PC-3 (cell line): ENCODE results near the gene VMAC. TPM values are rescaled to one million over a fixed set of nuclear protein-coding genes. Genes with fewer than 3 reads are reported as not detected.

Experiments
- ATAC-seq: fragments of 200-7000 bp; cut with Tn5 transposase; 2 replicates; pipeline ENCODE4 v1.9.1; 2020; ENCODE audit warnings: mild to moderate bottlenecking, moderate library complexity
- BruUV-seq: library from RNA; stranded (reverse); fragments of 400-500 nt; replicated peaks from 2 replicates; lab custom pipeline; 2021; lab: Mats Ljungman, UMichigan
- CTCF ChIA-PET: fragments of 300-600 bp; sonication (Branson Sonifier 250); formaldehyde crosslinking; loops from one replicate; lab custom pipeline; 2022; ENCODE audit warnings: antibody characterized with exemption; lab: Charles Lee
- POLR2A ChIA-PET: fragments of 300-600 bp; sonication (Branson Sonifier 250); formaldehyde crosslinking; loops from one replicate; lab custom pipeline; 2022; ENCODE audit warnings: antibody characterized with exemption; ENCODE audit not compliant: unreplicated experiment; lab: Charles Lee
- DNase-seq: peaks from one replicate; pipeline ENCODE4 v3.0.0-alpha.2; 2015
- H2AFZ ChIP-seq: fragments of 300-600 bp; sonication (generic); 2 replicates; pipeline ENCODE4 v1.6.0; 2016; ENCODE audit warnings: antibody characterized with exemption, low read length
- H3F3A ChIP-seq: fragments of 300-600 bp; sonication (generic); one replicate; pipeline ENCODE4 v1.6.0; 2017; ENCODE audit warnings: antibody characterized with exemption, low read length, control low read depth, mild to moderate bottlenecking; ENCODE audit not compliant: unreplicated experiment
- H3K27ac ChIP-seq: fragments of 300-600 bp; sonication (generic); 2 replicates; pipeline ENCODE4 v1.5.1; 2016; ENCODE audit warnings: mild to moderate bottlenecking, low read length
- H3K27me3 ChIP-seq: fragments of 300-600 bp; sonication (generic); 2 replicates; pipeline ENCODE4 v1.6.1; 2016; ENCODE audit warnings: low read length, mixed read lengths
- H3K36me3 ChIP-seq: fragments of 300-600 bp; sonication (generic); 2 replicates; pipeline ENCODE4 v1.6.1; 2016; ENCODE audit warnings: low read depth, mixed run types, low read length, mixed read lengths
- H3K4me1 ChIP-seq: fragments of 300-600 bp; sonication (generic); 2 replicates; pipeline ENCODE4 v1.5.1; 2016; ENCODE audit warnings: low read length; ENCODE audit not compliant: insufficient read depth
- H3K4me2 ChIP-seq: fragments of 300-600 bp; sonication (generic); 2 replicates; pipeline ENCODE4 v1.6.0; 2016; ENCODE audit warnings: low read length
- H3K4me3 ChIP-seq: fragments of 300-600 bp; sonication (generic); 2 replicates; pipeline ENCODE4 v1.5.1; 2016; ENCODE audit warnings: mild to moderate bottlenecking, low read length, mixed read lengths
- H3K79me2 ChIP-seq: fragments of 300-600 bp; sonication (generic); 2 replicates; pipeline ENCODE4 v1.6.1; 2017; ENCODE audit warnings: low read length, mixed read lengths
- H3K9ac ChIP-seq: fragments of 300-600 bp; sonication (generic); 2 replicates; pipeline ENCODE4 v1.6.0; 2016; ENCODE audit warnings: mild to moderate bottlenecking, low read length
- H3K9me2 ChIP-seq: fragments of 300-600 bp; sonication (generic); replicated peaks from 2 replicates; pipeline ENCODE4 v1.6.1; 2016; ENCODE audit warnings: mixed run types, low read length, mixed read lengths
- H3K9me3 ChIP-seq: fragments of 300-600 bp; sonication (generic); 2 replicates; pipeline ENCODE4 v1.6.1; 2016; ENCODE audit warnings: low read length, mixed read lengths
- H4K20me1 ChIP-seq: fragments of 300-600 bp; sonication (generic); 2 replicates; pipeline ENCODE4 v1.6.1; 2016; ENCODE audit warnings: low read length, mixed read lengths
- CTCF ChIP-seq: fragments of 300-600 bp; sonication (generic); conservative IDR thresholded peaks from 2 replicates; pipeline ENCODE4 v1.5.1; 2017; ENCODE audit warnings: antibody characterized with exemption, low read depth, mild to moderate bottlenecking, low read length
- EZH2 ChIP-seq: fragments of 300-600 bp; sonication (generic); IDR thresholded peaks from one replicate; pipeline ENCODE4 v1.6.1; 2017; ENCODE audit warnings: antibody characterized with exemption, mild to moderate bottlenecking, low read length; ENCODE audit not compliant: unreplicated experiment
- EZH2phosphoT487 ChIP-seq: fragments of 300-600 bp; sonication (generic); IDR thresholded peaks from 2 replicates; pipeline ENCODE4 v1.6.1; 2018; ENCODE audit warnings: mild to moderate bottlenecking, antibody characterized with exemption, low read length, borderline replicate concordance
- intact Hi-C: fragments of 100-400 bp; cut with micrococcal nuclease; formaldehyde crosslinking; loops from 2 replicates; pipeline ENCODE4 v1.9.0; 2023
- total RNA-seq: library from RNA; depleted of rRNA; stranded (reverse); fragments of >200 nt; gene quantifications from 2 replicates; pipeline ENCODE4 v1.2.3, GENCODE V29; 2014

The VMAC gene
- total RNA-seq, 1 experiment from 2014 or later, result 8.3 TPM

- Histone ChIP-seq H3K27ac (peak within 1 kb of the TSS; percentile 82), H3K4me3 (peak within 1 kb of the TSS; percentile 94), H3K9me3 (no peaks in the 10 kb centered on the region), H4K20me1 (peaks cover 19% of the 10 kb centered on the region), H3K36me3 (peaks cover 14% of the 10 kb centered on the region; the same call in 1 of the 2 replicates), H3K27me3 (no peaks in the 10 kb centered on the region), H3K79me2 (peaks cover 47% of the 10 kb centered on the region), H3K4me1 (peaks cover 9% of the 10 kb centered on the region), H3K9ac (peak within 1 kb of the TSS; percentile 99), H3K4me2 (peak within 1 kb of the TSS; percentile 90), H2AFZ (peak within 1 kb of the TSS; percentile 88), H3F3A (no peaks in the 10 kb centered on the region), H3K9me2 (no peaks in the 10 kb centered on the region)
- ChIA-PET CTCF (interaction anchor here (0.5 to 2.6 kb wide), 6 partner anchors 64 to 131 kb away, joined by 3 to 27 read pairs (median 6); no protein-coding TSS in a partner anchor), POLR2A (interaction anchor here (0.5 to 1.1 kb wide), 9 partner anchors 10 to 1825 kb away, joined by 3 to 19 read pairs (median 4); partner anchors contain the start of genes CAPS, CATSPERD and LONP1)
- no TSS peak for BruUV-seq
- intact Hi-C loops, result loop anchor here (1.0 to 2.0 kb wide), 3 partner anchors 11 to 207 kb away; partner anchors contain the start of genes CAPS, RANBP3 and RFX2
- ATAC-seq (peak; percentile 64), DNase-seq (peak; percentile 96)
- TF ChIP-seq EZH2phosphoT487 (no peak), CTCF (no peak), EZH2 (no peak)
Observed at GRCh38 chr19:5903624-5904351, 884 bp upstream of the VMAC start, which contains the start of gene NDUFA11. Gene NDUFA11 (minus strand): TSS chr19:5903790. CDS start chr19:5903708, 82 bp downstream.

GRCh38 chr19:5905114-5905778 lies 574 bp downstream of the VMAC start:
- Histone ChIP-seq H3K4me1 (peaks cover 9% of the 10 kb centered on the region), H3K4me2 (peak overlapping the region; percentile 96), H3K36me3 (peaks cover 11% of the 10 kb centered on the region), H3F3A (no peaks in the 10 kb centered on the region), H4K20me1 (peaks cover 13% of the 10 kb centered on the region), H2AFZ (peak overlapping the region; percentile 79), H3K4me3 (peak overlapping the region; percentile 88), H3K9me2 (no peaks in the 10 kb centered on the region), H3K79me2 (peaks cover 36% of the 10 kb centered on the region), H3K9me3 (no peaks in the 10 kb centered on the region), H3K27me3 (no peaks in the 10 kb centered on the region), H3K27ac (0 out of 2 replicates have a peak overlapping the region, but pooled peaks have one; percentile 5), H3K9ac (peak overlapping the region; percentile 77)
- ChIA-PET POLR2A (no interaction called here), CTCF (interaction anchor here (2.6 kb wide), 1 partner anchor 101 kb away, joined by 27 read pairs; no protein-coding TSS in a partner anchor)
- DNase-seq (no peak), ATAC-seq (no peak)
- intact Hi-C loops, result loop anchor here (2.0 kb wide), 1 partner anchor 74 kb away; the partner anchor contains the start of gene RANBP3
- no peak for TF ChIP-seq EZH2phosphoT487
- no peak for TF ChIP-seq CTCF
- no peak for TF ChIP-seq EZH2
- TSS peak; percentile 47 for BruUV-seq
